ENCODE measurements around the gene ROM1.
A peak's percentile ranks its signal among the peaks of the same experiment; 100 is the strongest.
"Not testable (repeated sequence)": the region's sequence is repeated elsewhere in the genome, so short reads cannot be mapped to it uniquely, and the experiment has no call there.

Gene ROM1

GRCh38 chr11:62612366-62613290 lies at the start of gene ROM1, which contains the start of gene EML3:
Gene ROM1, plus strand, starts transcription at chr11:62613257. Its CDS starts 25 bp downstream, at chr11:62613282.
Gene EML3, minus strand, starts transcription at chr11:62612775. Its CDS starts 318 bp downstream, at chr11:62612457.
- DNase-seq: peak; percentile 91

GRCh38 chr11:62565100-62565802 lies 47.8 kb upstream of the ROM1 start:
- DNase-seq: no peak

- DNase-seq: no peak
Measured at GRCh38 chr11:62566247-62566646, 46.8 kb upstream of the ROM1 start.

- no peak for DNase-seq
Measured at GRCh38 chr11:62567018-62567633, 45.9 kb upstream of the ROM1 start.

- DNase-seq: no peak
Measured at GRCh38 chr11:62569611-62570010, 43.4 kb upstream of the ROM1 start.

- DNase-seq: not testable (repeated sequence)
Measured at GRCh38 chr11:62570903-62571302, 42.2 kb upstream of the ROM1 start.

GRCh38 chr11:62571493-62571892 lies 41.6 kb upstream of the ROM1 start:
- not testable (repeated sequence) for DNase-seq

GRCh38 chr11:62572431-62572830 lies 40.6 kb upstream of the ROM1 start:
- DNase-seq: no peak

GRCh38 chr11:62573006-62573591 lies 40.0 kb upstream of the ROM1 start:
- DNase-seq: no peak

GRCh38 chr11:62573592-62574362 lies 39.3 kb upstream of the ROM1 start, which contains the start of gene EEF1G:
Gene EEF1G, minus strand, starts transcription at chr11:62573891. Its CDS starts 49 bp downstream, at chr11:62573842.
- peak; percentile 97 for DNase-seq

GRCh38 chr11:62574363-62575071 lies 38.5 kb upstream of the ROM1 start:
- no peak for DNase-seq

- DNase-seq: no peak
Measured at GRCh38 chr11:62575156-62575555, 37.9 kb upstream of the ROM1 start.

GRCh38 chr11:62575837-62576236 lies 37.2 kb upstream of the ROM1 start:
- no peak for DNase-seq

GRCh38 chr11:62577046-62577714 lies 35.9 kb upstream of the ROM1 start:
- DNase-seq: no peak

- no peak for DNase-seq
Measured at GRCh38 chr11:62578541-62578940, 34.5 kb upstream of the ROM1 start.

- no peak for DNase-seq
Measured at GRCh38 chr11:62579252-62579651, 33.8 kb upstream of the ROM1 start.

GRCh38 chr11:62580959-62581715 lies 31.9 kb upstream of the ROM1 start:
- no peak for DNase-seq

GRCh38 chr11:62581735-62582134 lies 31.3 kb upstream of the ROM1 start:
- DNase-seq: not testable (repeated sequence)

- not testable (repeated sequence) for DNase-seq
Measured at GRCh38 chr11:62585356-62585755, 27.7 kb upstream of the ROM1 start.
